Aorta (tissue), 5 donors: ENCODE data around the gene UGGT2. TPM values are rescaled to one million over a fixed set of nuclear protein-coding genes. Genes with fewer than 3 reads are reported as not detected.

ENCODE experiments used
- ATAC-seq: fragments of 200-7000 bp; cut with Tn5 transposase; one replicate; pipeline ENCODE4 v1.9.1; 2022; ENCODE audit warnings: moderate library complexity; ENCODE audit not compliant: low FRiP score
- DNase-seq, 2 donors: peaks; one replicate each; pipeline ENCODE4 v3.0.0-alpha.2; 2020
- H3K27ac ChIP-seq, 2 donors: one replicate each; pipeline ENCODE4 v1.5.1; 2013; ENCODE audit warnings: low read length in 2 of 2, mild to moderate bottlenecking in 2 of 2, moderate library complexity in 2 of 2, control low read depth in 1 of 2, inconsistent platforms in 1 of 2, low read depth in 1 of 2
- H3K27me3 ChIP-seq, 2 donors: one replicate each; pipeline ENCODE4 v1.6.1; 2013; ENCODE audit warnings: control low read depth in 1 of 2, low read length in 1 of 2, mild to moderate bottlenecking in 1 of 2, moderate library complexity in 1 of 2; ENCODE audit not compliant: insufficient read depth in 2 of 2, control insufficient read depth in 1 of 2
- H3K36me3 ChIP-seq, 2 donors: one replicate each; pipeline ENCODE4 v1.6.1; 2013; ENCODE audit warnings: control low read depth in 1 of 2, low read length in 1 of 2, mild to moderate bottlenecking in 1 of 2; ENCODE audit not compliant: insufficient read depth in 2 of 2, control insufficient read depth in 1 of 2
- H3K4me1 ChIP-seq, 2 donors: one replicate each; pipeline ENCODE4 v1.6.1; 2013; ENCODE audit warnings: low read length in 2 of 2, control low read depth in 1 of 2, mild to moderate bottlenecking in 1 of 2, moderate library complexity in 1 of 2; ENCODE audit not compliant: insufficient read depth in 2 of 2, control insufficient read depth in 1 of 2
- H3K4me3 ChIP-seq, 2 donors: one replicate each; pipeline ENCODE4 v1.5.1; 2013; ENCODE audit warnings: low read length in 2 of 2, control low read depth in 1 of 2, mild to moderate bottlenecking in 1 of 2
- H3K9me3 ChIP-seq: one replicate; pipeline ENCODE4 v1.6.1; 2013; ENCODE audit warnings: mild to moderate bottlenecking, low read length; ENCODE audit not compliant: control insufficient read depth
- WGBS, 2 donors: extraction: QIAGEN DNeasy Blood & Tissue Kit; methylation state at CpG; one replicate each; pipeline ENCODE4 v1.1.7; 2013; 5-methylcytosine and 5-hydroxymethylcytosine counted together
- intact Hi-C, 2 donors: fragments of 100-400 bp; cut with DNase I; formaldehyde crosslinking; loops; one replicate each; pipeline versions ENCODE4 v1.14.2 to v1.15.0; 2022
- polyA plus RNA-seq, 2 donors: library from polyadenylated mRNA; stranded (reverse); fragments of 200-250 nt; gene quantifications; one replicate each; pipeline ENCODE4 v1.2.3, GENCODE V29; 2013
- total RNA-seq, 2 donors: library from RNA; stranded (reverse); fragmentation: NEBNext Ultra II Directional; extraction: Animal tissue kit (Norgen Biotek cat#: 25700); gene quantifications; one replicate each; pipeline ENCODE4 v1.2.1, GENCODE V29; 2021
- donor health status: healthy with polysubstance abuse.
- donor health status: Bipolar disorder and iron deficiency.
- donor health status: DM: no; HTN: no; CAD: no.
- donor health status: DM: no; HTN: no; CAD: no.
- donor health status: DM: yes; HTN: yes; CAD: no.

Gene UGGT2
- total and polyA plus RNA-seq, 4 donors, result 8.3 to 69.8 (median 38.8) TPM

GRCh38 chr13:96089139-96089538 is 35.9 kb upstream of the UGGT2 start:
- Histone ChIP-seq H3K4me1 (peaks cover 0 to 2% of the 10 kb centered on the region in 2 donors), H3K9me3 (peaks cover 2% of the 10 kb centered on the region), H3K4me3 (no peak overlapping the region), H3K27me3 (no peaks in the 10 kb centered on the region), H3K36me3 (no peaks in the 10 kb centered on the region), H3K27ac (no peak overlapping the region)
- ATAC-seq (no peak), DNase-seq (no peak)
- intact Hi-C loops, result no loop called here
- 62 to 68% methylated on average over 4 of the region's 4 CpGs for WGBS, 2 donors

DNA sequence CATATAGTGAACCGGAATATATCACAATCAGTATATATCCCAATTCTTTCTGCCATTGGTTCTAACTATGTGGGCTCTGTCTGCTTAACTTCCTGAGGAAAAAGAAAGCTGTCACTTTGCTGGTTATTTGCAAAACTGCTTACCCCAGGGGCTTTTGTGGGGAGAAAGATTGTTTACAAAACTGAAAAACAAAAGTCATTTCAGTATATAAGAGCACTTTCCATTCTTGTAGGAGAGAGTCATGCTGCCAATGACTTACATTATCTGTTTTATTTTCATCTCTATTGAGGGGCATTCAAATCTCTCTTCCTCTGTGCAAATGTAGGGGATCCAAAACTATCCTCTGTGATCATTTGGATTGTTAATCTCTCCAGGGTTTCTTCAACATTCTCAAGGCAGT is 33.5 kb upstream of the UGGT2 start:
- no peak for DNase-seq
- WGBS, 2 donors, result 94 to 98% methylated on average over 1 of the region's 1 CpG
- no peaks in the 10 kb centered on the region for H3K36me3 ChIP-seq
- intact Hi-C loops, result no loop called here
- H3K4me1 ChIP-seq, result peaks cover 0 to 2% of the 10 kb centered on the region in 2 donors
- H3K27ac ChIP-seq, result no peak overlapping the region
- ATAC-seq, result no peak
- no peaks in the 10 kb centered on the region for H3K27me3 ChIP-seq
- no peak overlapping the region for H3K4me3 ChIP-seq
- peaks cover 2% of the 10 kb centered on the region for H3K9me3 ChIP-seq

- Histone ChIP-seq H3K9me3 (peaks cover 2% of the 10 kb centered on the region), H3K27ac (no peak overlapping the region), H3K4me3 (no peak overlapping the region), H3K36me3 (no peaks in the 10 kb centered on the region), H3K4me1 (no peaks in the 10 kb centered on the region), H3K27me3 (peaks cover 0 to 2% of the 10 kb centered on the region in 2 donors)
- DNase-seq, result no peak
- intact Hi-C loops, result no loop called here
- no peak for ATAC-seq
Observed at GRCh38 chr13:96082640-96083039, 29.4 kb upstream of the UGGT2 start.

DNA sequence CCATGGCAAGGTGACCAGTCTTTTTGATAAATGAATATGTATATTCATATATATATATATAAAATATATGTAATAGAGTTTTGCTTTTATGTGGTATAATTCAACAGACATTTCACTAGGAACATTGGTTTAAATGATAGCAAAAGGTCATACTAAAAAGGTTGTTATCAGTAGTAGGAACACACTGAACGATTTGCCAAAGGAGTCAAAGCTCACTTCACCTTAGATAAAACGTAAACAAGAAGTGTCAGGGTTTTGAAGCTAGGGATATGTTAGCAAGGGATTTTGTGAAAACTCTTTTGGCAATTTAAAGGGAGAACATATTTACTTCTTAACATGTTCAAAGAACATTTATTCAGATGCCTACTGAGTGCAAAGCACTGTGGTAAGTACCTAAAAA is 28.7 kb upstream of the UGGT2 start:
- ATAC-seq (no peak), DNase-seq (no peak)
- H3K4me1 ChIP-seq, result no peaks in the 10 kb centered on the region
- no peak overlapping the region for H3K27ac ChIP-seq
- intact Hi-C loops, result no loop called here
- H3K9me3 ChIP-seq, result peaks cover 2% of the 10 kb centered on the region
- WGBS, 2 donors, result 40 to 41% methylated on average over 2 of the region's 2 CpGs
- H3K27me3 ChIP-seq, result peaks cover 0 to 2% of the 10 kb centered on the region in 2 donors
- H3K36me3 ChIP-seq, result no peaks in the 10 kb centered on the region
- H3K4me3 ChIP-seq, result no peak overlapping the region

DNA sequence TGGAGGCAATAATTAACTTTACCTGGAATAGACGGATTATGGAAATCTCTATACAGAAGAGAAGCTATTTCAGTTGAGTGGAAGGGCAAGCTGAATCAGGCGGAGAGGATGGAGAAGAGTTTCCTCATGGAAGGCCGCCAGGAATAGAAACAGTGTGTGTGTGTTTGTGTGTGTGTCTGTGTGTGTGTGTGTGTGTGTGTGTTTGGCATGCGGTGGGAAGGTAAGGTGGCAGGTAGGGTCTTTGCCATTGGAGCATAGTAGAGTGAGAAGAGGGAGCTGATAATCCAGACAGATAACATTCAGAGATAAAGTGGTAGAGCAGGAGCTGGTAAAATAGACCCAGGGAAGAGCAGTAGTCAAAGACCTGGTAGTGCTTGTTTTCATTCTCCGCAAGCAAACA is 27.5 kb upstream of the UGGT2 start:
- 90 to 91% methylated on average over 5 of the region's 5 CpGs for WGBS, 2 donors
- no peak for DNase-seq
- Histone ChIP-seq H3K4me1 (no peaks in the 10 kb centered on the region), H3K4me3 (no peak overlapping the region), H3K27ac (no peak overlapping the region), H3K9me3 (peaks cover 2% of the 10 kb centered on the region), H3K36me3 (no peaks in the 10 kb centered on the region), H3K27me3 (peaks cover 0 to 2% of the 10 kb centered on the region in 2 donors)
- no peak for ATAC-seq
- intact Hi-C loops, result no loop called here

DNA sequence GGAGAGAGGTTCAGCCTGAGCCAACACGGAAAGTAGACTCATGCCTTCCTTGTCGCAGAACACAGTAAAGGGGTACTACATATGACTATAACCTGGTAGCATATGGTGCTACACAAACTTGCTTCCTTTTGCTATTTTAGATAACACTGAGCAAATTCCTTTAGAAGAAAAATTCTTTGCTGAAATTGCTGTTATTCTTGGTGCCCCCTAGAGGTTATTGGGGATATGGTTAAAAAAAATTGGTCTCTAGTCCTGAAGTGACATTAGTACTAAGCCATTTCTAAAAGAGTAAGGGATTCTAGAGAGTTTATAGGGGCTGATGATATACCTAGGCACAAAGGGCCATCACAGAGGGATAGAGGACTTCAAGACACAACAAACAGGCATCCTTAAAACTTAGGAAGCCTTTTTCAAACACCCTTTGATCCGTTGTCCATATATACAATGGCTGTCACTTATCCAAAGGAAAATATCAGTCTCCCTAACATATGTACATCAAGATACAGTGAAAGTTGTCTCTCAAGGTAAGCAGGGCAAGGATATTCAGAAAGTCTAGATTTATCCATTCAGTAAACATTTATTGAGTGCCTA is 22.8 kb upstream of the UGGT2 start:
- H3K36me3 ChIP-seq, result no peaks in the 10 kb centered on the region
- intact Hi-C loops, result loop anchor here in 1 of 2 donors (2.0 kb wide), 1 partner anchor 55 kb away; no protein-coding TSS in a partner anchor
- no peaks in the 10 kb centered on the region for H3K9me3 ChIP-seq
- no peaks in the 10 kb centered on the region for H3K4me1 ChIP-seq
- no peak overlapping the region for H3K4me3 ChIP-seq
- H3K27ac ChIP-seq, result no peak overlapping the region
- WGBS, 2 donors, result 58 to 67% methylated on average over 3 of the region's 3 CpGs
- ATAC-seq (no peak), DNase-seq (no peak)
- peaks cover 0 to 2% of the 10 kb centered on the region in 2 donors for H3K27me3 ChIP-seq

DNA sequence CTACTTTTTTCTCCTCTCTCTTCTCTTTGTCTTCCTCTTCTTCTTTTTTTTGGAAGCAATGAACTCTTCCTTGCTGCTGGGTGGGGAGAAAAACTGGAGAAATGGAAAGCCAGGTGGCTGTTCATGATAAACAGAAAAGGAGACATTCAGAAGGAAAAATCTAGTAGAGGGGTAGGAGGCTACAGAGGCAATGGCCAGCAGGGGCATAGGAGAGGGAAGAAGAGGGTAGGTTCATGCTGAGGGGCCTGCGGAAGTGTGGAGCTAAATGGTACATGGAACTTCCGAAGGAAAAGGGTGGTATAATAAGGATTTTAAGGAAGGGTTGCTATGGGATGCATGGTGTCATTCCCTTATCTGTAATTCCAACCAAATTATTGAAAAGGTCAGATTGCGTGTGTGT is 19.2 kb upstream of the UGGT2 start:
- Histone ChIP-seq H3K36me3 (no peaks in the 10 kb centered on the region), H3K27me3 (no peaks in the 10 kb centered on the region), H3K4me1 (no peaks in the 10 kb centered on the region), H3K9me3 (no peaks in the 10 kb centered on the region), H3K27ac (no peak overlapping the region), H3K4me3 (no peak overlapping the region)
- no peak for ATAC-seq
- WGBS, 2 donors, result 88 to 95% methylated on average over 3 of the region's 3 CpGs
- no peak for DNase-seq
- intact Hi-C loops, result no loop called here

DNA sequence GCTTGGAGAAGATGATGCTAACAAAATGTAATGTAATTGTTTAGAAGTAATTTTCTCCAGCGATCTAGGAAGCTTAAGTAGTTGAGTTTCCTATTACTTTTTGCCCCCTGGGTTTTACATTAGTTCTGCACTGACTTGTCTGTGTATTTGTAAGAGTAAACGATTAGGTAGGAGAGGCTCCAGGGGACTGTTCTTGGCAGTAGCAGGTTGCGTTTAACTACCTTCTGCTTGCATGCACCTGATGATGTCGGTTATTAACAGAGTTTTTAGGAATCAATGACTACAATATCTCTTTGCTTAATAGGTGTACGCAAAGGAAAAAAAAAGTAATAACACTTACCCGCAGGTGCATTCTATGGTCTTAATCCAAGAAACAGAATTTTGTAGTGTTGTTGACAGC is 18.3 kb upstream of the UGGT2 start:
- H3K4me3 ChIP-seq, result no peak overlapping the region
- no peaks in the 10 kb centered on the region for H3K36me3 ChIP-seq
- H3K27me3 ChIP-seq, result no peaks in the 10 kb centered on the region
- no peak for DNase-seq
- no peaks in the 10 kb centered on the region for H3K9me3 ChIP-seq
- no peak overlapping the region for H3K27ac ChIP-seq
- H3K4me1 ChIP-seq, result no peaks in the 10 kb centered on the region
- no peak for ATAC-seq
- 86 to 92% methylated on average over 6 of the region's 6 CpGs for WGBS, 2 donors
- intact Hi-C loops, result no loop called here

DNA sequence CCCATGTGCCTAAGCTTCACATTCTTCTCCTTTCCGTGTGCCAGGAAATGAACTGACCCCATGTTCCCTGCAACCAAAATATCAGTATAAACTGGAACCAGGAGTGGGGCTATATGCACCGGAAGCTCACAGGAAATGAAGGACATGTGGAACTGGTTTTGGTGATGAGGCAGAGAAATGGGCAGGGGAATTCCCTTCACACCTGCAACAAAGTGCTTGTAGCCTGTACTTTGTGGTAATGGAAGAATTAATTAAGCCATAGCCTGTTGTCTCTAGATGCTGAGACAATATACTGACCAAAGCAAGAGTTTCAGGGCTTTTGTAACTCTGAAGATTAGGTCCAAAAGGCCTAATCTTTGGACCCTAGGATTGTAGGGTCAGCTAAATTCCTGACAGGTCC is 15.5 kb upstream of the UGGT2 start:
- intact Hi-C loops, result loop anchor here in 1 of 2 donors (10.0 kb wide), 1 partner anchor 54 kb away; no protein-coding TSS in a partner anchor
- WGBS, 2 donors, result 51 to 57% methylated on average over 2 of the region's 2 CpGs
- H3K4me3 ChIP-seq, result no peak overlapping the region
- no peaks in the 10 kb centered on the region for H3K36me3 ChIP-seq
- no peak overlapping the region for H3K27ac ChIP-seq
- ATAC-seq, result no peak
- H3K9me3 ChIP-seq, result no peaks in the 10 kb centered on the region
- no peaks in the 10 kb centered on the region for H3K27me3 ChIP-seq
- DNase-seq, result no peak
- no peaks in the 10 kb centered on the region for H3K4me1 ChIP-seq
